HepG2 (cell line): ENCODE results near the gene CDC14A. TPM values are rescaled to one million over a fixed set of nuclear protein-coding genes. Genes with fewer than 3 reads are reported as not detected.

ENCODE experiments used
- ATF7 ChIP-seq, 2 experiments: fragments of 450-650 bp in 1 of 2; sonication (generic) in 1 of 2; formaldehyde crosslinking in 1 of 2; IDR thresholded peaks; 2 replicates each; pipeline versions ENCODE4 v1.4.0 to v1.6.1; 2016 to 2020; ENCODE audit warnings: antibody characterized with exemption in 1 of 2, mild to moderate bottlenecking in 1 of 2, missing genetic modification reagents in 1 of 2
- EP300 ChIP-seq, 3 experiments: sonication (generic) in 1 of 3; formaldehyde crosslinking in 1 of 3; IDR thresholded peaks; 2 replicates each; pipeline versions ENCODE4 v1.5.1 to v1.6.1; 2011 to 2020; ENCODE audit warnings: low read depth in 2 of 3, low read length in 2 of 3, borderline replicate concordance in 1 of 3, improper control_type of control experiment in 1 of 3, mild to moderate bottlenecking in 1 of 3, missing genetic modification reagents in 1 of 3, moderate library complexity in 1 of 3
- EZH2 ChIP-seq: conservative IDR thresholded peaks from 2 replicates; pipeline ENCODE4 v1.6.1; 2012; ENCODE audit warnings: mild to moderate bottlenecking, low read depth, low read length, moderate library complexity
- HDAC6 ChIP-seq: fragments of 200-600 bp; sonication (generic); IDR thresholded peaks from 2 replicates; pipeline ENCODE4 v1.7.0; 2017; ENCODE audit warnings: mild to moderate bottlenecking, antibody characterized with exemption, low read length, low read depth
- KDM5A ChIP-seq: fragments of 200-600 bp; sonication (generic); IDR thresholded peaks from 2 replicates; pipeline ENCODE4 v1.7.0; 2018; ENCODE audit warnings: antibody characterized with exemption, mild to moderate bottlenecking, low read length, borderline replicate concordance
- LCORL ChIP-seq, 2 experiments: fragments of 450-650 bp in 1 of 2; sonication (generic) in 1 of 2; formaldehyde crosslinking in 1 of 2; IDR thresholded peaks; 2 replicates each; pipeline versions ENCODE4 v1.5.0 to v1.6.1; 2017 to 2020; ENCODE audit warnings: antibody characterized with exemption in 1 of 2, missing genetic modification reagents in 1 of 2
- MED13 ChIP-seq: sonication (generic); formaldehyde crosslinking; IDR thresholded peaks from 2 replicates; pipeline ENCODE4 v1.5.0; 2020; ENCODE audit warnings: missing genetic modification reagents
- NONO ChIP-seq, 2 experiments: fragments of 450-650 bp in 1 of 2; sonication (generic) in 1 of 2; formaldehyde crosslinking in 1 of 2; IDR thresholded peaks in 1 of 2; conservative IDR thresholded peaks in 1 of 2; 2 replicates each; pipeline versions ENCODE4 v1.6.1 to v1.8.0; 2017 to 2022; ENCODE audit warnings: mild to moderate bottlenecking in 1 of 2, missing genetic modification reagents in 1 of 2, moderate library complexity in 1 of 2
- PLRG1 ChIP-seq: fragments of 450-650 bp; conservative IDR thresholded peaks from 2 replicates; pipeline ENCODE4 v1.6.1; 2016
- RORA ChIP-seq: sonication (generic); formaldehyde crosslinking; IDR thresholded peaks from 2 replicates; pipeline ENCODE4 v1.5.0; 2020; ENCODE audit warnings: mild to moderate bottlenecking, missing genetic modification reagents, moderate library complexity
- TEAD2 ChIP-seq: sonication (generic); formaldehyde crosslinking; IDR thresholded peaks from 2 replicates; pipeline ENCODE4 v1.9.0; 2021; ENCODE audit warnings: missing genetic modification reagents
- ZNF329 ChIP-seq: sonication (generic); formaldehyde crosslinking; IDR thresholded peaks from 2 replicates; pipeline ENCODE4 v1.9.0; 2021; ENCODE audit warnings: low read depth, mild to moderate bottlenecking, missing genetic modification reagents
- ZNF333 ChIP-seq: sonication (generic); formaldehyde crosslinking; IDR thresholded peaks from 2 replicates; pipeline ENCODE4 v1.4.0; 2020; ENCODE audit warnings: mild to moderate bottlenecking, missing genetic modification reagents, borderline replicate concordance
- ZNF543 ChIP-seq: sonication (generic); formaldehyde crosslinking; IDR thresholded peaks from 2 replicates; pipeline ENCODE4 v1.4.0; 2020; ENCODE audit warnings: mild to moderate bottlenecking, missing genetic modification reagents
- ZNF780A ChIP-seq: sonication (generic); formaldehyde crosslinking; IDR thresholded peaks from 2 replicates; pipeline ENCODE4 v1.8.0; 2022; ENCODE audit warnings: mild to moderate bottlenecking, missing genetic modification reagents, moderate library complexity
- ZNF816 ChIP-seq: sonication (generic); formaldehyde crosslinking; IDR thresholded peaks from 2 replicates; pipeline ENCODE4 v1.8.0; 2022; ENCODE audit warnings: missing genetic modification reagents, mild to moderate bottlenecking, borderline replicate concordance
- ZNF883 ChIP-seq: sonication (generic); formaldehyde crosslinking; IDR thresholded peaks from 2 replicates; pipeline ENCODE4 v1.5.1; 2020; ENCODE audit warnings: mild to moderate bottlenecking, missing genetic modification reagents; ENCODE audit errors: not compliant biosample characterization
- polyA plus RNA-seq, 8 experiments: library from polyadenylated mRNA; depleted of rRNA in 3 of 8; stranded (reverse) in 7 of 8; unstranded in 1 of 8; fragments of >200 nt; fragmentation: Illumina TruSeq in 4 of 8; extraction: Trizol in 4 of 8; gene quantifications; 2 replicates each; pipeline versions ENCODE4 v1.2.1 to v1.2.3, GENCODE V29; 2011 to 2016; ENCODE audit warnings: low read depth in 4 of 8, missing spikeins in 1 of 8, mixed read lengths in 1 of 8; ENCODE audit not compliant: insufficient read depth in 1 of 8
- total RNA-seq, 5 experiments: library from RNA; depleted of rRNA; stranded (reverse); fragments of >200 nt; fragmentation: Illumina TruSeq; extraction: Trizol; gene quantifications; 2 replicates each; pipeline ENCODE4 v1.2.3, GENCODE V29; 2016; ENCODE audit warnings: low read depth in 1 of 5
- TF ChIP-seq, protein P1 (sequence below): sonication (generic); formaldehyde crosslinking; IDR thresholded peaks from 2 replicates; pipeline ENCODE4 v1.5.0; 2020; ENCODE audit warnings: missing genetic modification reagents
- TF ChIP-seq, protein P2 (sequence below): sonication (generic); formaldehyde crosslinking; IDR thresholded peaks from 2 replicates; pipeline ENCODE4 v1.4.0; 2020; ENCODE audit warnings: low read depth, missing genetic modification reagents
- TF ChIP-seq, protein P3 (sequence below): sonication (generic); formaldehyde crosslinking; IDR thresholded peaks from 2 replicates; pipeline ENCODE4 v1.8.1; 2023; ENCODE audit warnings: missing genetic modification reagents, inconsistent platforms, borderline replicate concordance

CDC14A gene
- total and polyA plus RNA-seq, 2 of the 13 experiments (the other 11 are each of a cell fraction or from before 2014, with no cell fraction given) = 2.8 to 4.9 TPM

DNA sequence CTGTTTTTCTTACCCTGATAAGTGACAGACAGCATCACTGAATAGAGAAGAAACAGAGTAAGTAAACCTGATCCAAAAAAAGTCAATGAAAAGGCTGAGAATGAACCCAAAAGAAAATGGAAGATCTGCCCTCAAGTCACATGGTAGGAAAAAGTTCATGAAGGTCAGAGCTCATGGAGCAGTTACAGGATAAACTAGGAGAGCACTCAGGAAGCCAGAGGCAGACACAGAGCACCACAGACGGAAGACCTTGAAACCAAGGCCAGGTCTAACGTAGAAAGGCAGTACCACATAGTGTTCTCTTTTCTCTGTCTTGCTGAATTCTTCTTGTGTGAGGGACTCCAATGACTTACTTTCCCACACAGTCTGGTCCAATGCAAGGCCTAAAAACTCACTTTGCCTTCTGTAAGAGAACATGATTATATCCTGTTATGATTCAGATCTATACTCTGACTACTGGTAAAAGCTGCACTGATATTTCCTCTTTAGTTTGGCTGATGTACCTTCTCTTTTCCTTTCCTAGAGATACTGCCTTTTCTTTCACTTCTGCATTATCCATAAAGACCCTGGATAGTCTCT is 45.5 kb upstream of the CDC14A start (continued):
- TF ChIP-seq NONO (IDR thresholded peaks at IDR 0.05) (no peak), NONO (CRISPR knock-in tag; conservative IDR thresholded peaks at IDR 0.05) (no peak), MED13 (CRISPR knock-in tag) (no peak), EZH2 (no peak), TEAD2 (CRISPR knock-in tag) (no peak), PLRG1 (no peak), LCORL (IDR thresholded peaks at IDR 0.05) (no peak), LCORL (CRISPR knock-in tag; IDR thresholded peaks at IDR 0.05) (no peak), ZNF816 (CRISPR knock-in tag) (no peak), RORA (CRISPR knock-in tag) (no peak), ZNF333 (CRISPR knock-in tag) (no peak), ZNF780A (CRISPR knock-in tag) (no peak), ZNF543 (CRISPR knock-in tag) (no peak), HDAC6 (no peak), KDM5A (no peak), ZNF883 (CRISPR knock-in tag) (no peak), ATF7 (IDR thresholded peaks at IDR 0.05) (no peak), ATF7 (CRISPR knock-in tag; IDR thresholded peaks at IDR 0.05) (no peak), ZNF329 (CRISPR knock-in tag) (no peak), EP300 (IDR thresholded peaks at IDR 0.05; ENCODE audit: low read depth in 2 of 2, low read length in 2 of 2) (no peak), EP300 (CRISPR knock-in tag; IDR thresholded peaks at IDR 0.05; ENCODE audit: borderline replicate concordance) (no peak)
- TF ChIP-seq, protein P1, sequence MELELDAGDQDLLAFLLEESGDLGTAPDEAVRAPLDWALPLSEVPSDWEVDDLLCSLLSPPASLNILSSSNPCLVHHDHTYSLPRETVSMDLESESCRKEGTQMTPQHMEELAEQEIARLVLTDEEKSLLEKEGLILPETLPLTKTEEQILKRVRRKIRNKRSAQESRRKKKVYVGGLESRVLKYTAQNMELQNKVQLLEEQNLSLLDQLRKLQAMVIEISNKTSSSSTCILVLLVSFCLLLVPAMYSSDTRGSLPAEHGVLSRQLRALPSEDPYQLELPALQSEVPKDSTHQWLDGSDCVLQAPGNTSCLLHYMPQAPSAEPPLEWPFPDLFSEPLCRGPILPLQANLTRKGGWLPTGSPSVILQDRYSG = no peak
- TF ChIP-seq, protein P2, sequence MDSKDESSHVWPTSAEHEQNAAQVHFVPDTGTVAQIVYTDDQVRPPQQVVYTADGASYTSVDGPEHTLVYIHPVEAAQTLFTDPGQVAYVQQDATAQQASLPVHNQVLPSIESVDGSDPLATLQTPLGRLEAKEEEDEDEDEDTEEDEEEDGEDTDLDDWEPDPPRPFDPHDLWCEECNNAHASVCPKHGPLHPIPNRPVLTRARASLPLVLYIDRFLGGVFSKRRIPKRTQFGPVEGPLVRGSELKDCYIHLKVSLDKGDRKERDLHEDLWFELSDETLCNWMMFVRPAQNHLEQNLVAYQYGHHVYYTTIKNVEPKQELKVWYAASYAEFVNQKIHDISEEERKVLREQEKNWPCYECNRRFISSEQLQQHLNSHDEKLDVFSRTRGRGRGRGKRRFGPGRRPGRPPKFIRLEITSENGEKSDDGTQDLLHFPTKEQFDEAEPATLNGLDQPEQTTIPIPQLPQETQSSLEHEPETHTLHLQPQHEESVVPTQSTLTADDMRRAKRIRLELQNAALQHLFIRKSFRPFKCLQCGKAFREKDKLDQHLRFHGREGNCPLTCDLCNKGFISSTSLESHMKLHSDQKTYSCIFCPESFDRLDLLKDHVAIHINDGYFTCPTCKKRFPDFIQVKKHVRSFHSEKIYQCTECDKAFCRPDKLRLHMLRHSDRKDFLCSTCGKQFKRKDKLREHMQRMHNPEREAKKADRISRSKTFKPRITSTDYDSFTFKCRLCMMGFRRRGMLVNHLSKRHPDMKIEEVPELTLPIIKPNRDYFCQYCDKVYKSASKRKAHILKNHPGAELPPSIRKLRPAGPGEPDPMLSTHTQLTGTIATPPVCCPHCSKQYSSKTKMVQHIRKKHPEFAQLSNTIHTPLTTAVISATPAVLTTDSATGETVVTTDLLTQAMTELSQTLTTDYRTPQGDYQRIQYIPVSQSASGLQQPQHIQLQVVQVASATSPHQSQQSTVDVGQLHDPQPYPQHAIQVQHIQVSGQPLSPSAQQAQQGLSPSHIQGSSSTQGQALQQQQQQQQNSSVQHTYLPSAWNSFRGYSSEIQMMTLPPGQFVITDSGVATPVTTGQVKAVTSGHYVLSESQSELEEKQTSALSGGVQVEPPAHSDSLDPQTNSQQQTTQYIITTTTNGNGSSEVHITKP (CRISPR knock-in tag) = no peak
- TF ChIP-seq, protein P3, sequence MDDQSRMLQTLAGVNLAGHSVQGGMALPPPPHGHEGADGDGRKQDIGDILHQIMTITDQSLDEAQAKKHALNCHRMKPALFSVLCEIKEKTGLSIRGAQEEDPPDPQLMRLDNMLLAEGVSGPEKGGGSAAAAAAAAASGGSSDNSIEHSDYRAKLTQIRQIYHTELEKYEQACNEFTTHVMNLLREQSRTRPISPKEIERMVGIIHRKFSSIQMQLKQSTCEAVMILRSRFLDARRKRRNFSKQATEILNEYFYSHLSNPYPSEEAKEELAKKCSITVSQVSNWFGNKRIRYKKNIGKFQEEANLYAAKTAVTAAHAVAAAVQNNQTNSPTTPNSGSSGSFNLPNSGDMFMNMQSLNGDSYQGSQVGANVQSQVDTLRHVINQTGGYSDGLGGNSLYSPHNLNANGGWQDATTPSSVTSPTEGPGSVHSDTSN = no peak
